ENCODE measurements around the gene C2CD2. TPM values are rescaled to one million over a fixed set of nuclear protein-coding genes. Genes with fewer than 3 reads are reported as not detected.

C2CD2 gene
- total RNA-seq, 2 donors from 2014 or later, result 10.4 to 25.4 TPM

- WGBS, 2 donors, result 71 to 90% methylated on average over 25 of the region's 25 CpGs
Observed at GRCh38 chr21:41899426-41900202, 54.2 kb downstream of the C2CD2 start.

GRCh38 chr21:41898998-41899397 lies 54.8 kb downstream of the C2CD2 start:
- H3K27me3 ChIP-seq, result no peaks in the 10 kb centered on the region
- DNase-seq, result no peak
- no peak overlapping the region for H3K27ac ChIP-seq
- ATAC-seq, result no peak
- TF ChIP-seq POLR2A (IDR thresholded peaks at IDR 0.05), result no peak
- no peak for TF ChIP-seq CTCF (IDR thresholded peaks at IDR 0.05)
- no peaks in the 10 kb centered on the region for H3K36me3 ChIP-seq (replicated peaks in 1 of 2; ENCODE audit: insufficient read depth in 1 of 2, low read depth in 2 of 2)
- 92% methylated on average over 10 to 17 of the region's 17 CpGs for WGBS, 2 donors
- intact Hi-C loops (cut with DNase I), result loop anchor here (10.0 kb wide), 1 partner anchor 56 kb away; the partner anchor contains the start of gene C2CD2
- no peaks in the 10 kb centered on the region for H3K9me3 ChIP-seq
- H3K4me3 ChIP-seq, result no peak overlapping the region
- peaks cover 20% of the 10 kb centered on the region for H3K4me1 ChIP-seq

More at GRCh38 chr21:41899426-41900202, 54.2 kb downstream of the C2CD2 start:
- no peak overlapping the region for H3K4me3 ChIP-seq
- H3K4me1 ChIP-seq, result peaks cover 20% of the 10 kb centered on the region
- H3K27ac ChIP-seq, result peak overlapping the region in 3 of 4 donors; percentile 43 to 87 (median 82)
- H3K27me3 ChIP-seq, result no peaks in the 10 kb centered on the region
- TF ChIP-seq CTCF (IDR thresholded peaks at IDR 0.05), result no peak
- no peak for TF ChIP-seq POLR2A (IDR thresholded peaks at IDR 0.05)
- DNase-seq (no peak), ATAC-seq (no peak)
- H3K9me3 ChIP-seq, result no peaks in the 10 kb centered on the region
- H3K36me3 ChIP-seq (replicated peaks in 1 of 2; ENCODE audit: insufficient read depth in 1 of 2, low read depth in 2 of 2), result no peaks in the 10 kb centered on the region
- intact Hi-C loops (cut with DNase I), result loop anchor here (10.0 kb wide), 1 partner anchor 55 kb away; the partner anchor contains the start of gene C2CD2

GRCh38 chr21:41897700-41898099 lies 56.1 kb downstream of the C2CD2 start:
- no peaks in the 10 kb centered on the region for H3K36me3 ChIP-seq (replicated peaks in 1 of 2; ENCODE audit: insufficient read depth in 1 of 2, low read depth in 2 of 2)
- H3K9me3 ChIP-seq, result no peaks in the 10 kb centered on the region
- intact Hi-C loops (cut with DNase I), result loop anchor here (10.0 kb wide), 1 partner anchor 57 kb away; the partner anchor contains the start of gene C2CD2
- WGBS, 2 donors, result 91 to 96% methylated on average over 8 of the region's 8 CpGs
- ATAC-seq (no peak), DNase-seq (no peak)
- H3K4me3 ChIP-seq, result no peak overlapping the region
- peaks cover 18% of the 10 kb centered on the region for H3K4me1 ChIP-seq
- no peak overlapping the region for H3K27ac ChIP-seq
- no peak for TF ChIP-seq CTCF (IDR thresholded peaks at IDR 0.05)
- no peak for TF ChIP-seq POLR2A (IDR thresholded peaks at IDR 0.05)
- H3K27me3 ChIP-seq, result no peaks in the 10 kb centered on the region

- WGBS, 2 donors, result 71 to 78% methylated on average over 11 of the region's 11 CpGs
- Histone ChIP-seq H3K36me3 (replicated peaks in 1 of 2; ENCODE audit: insufficient read depth in 1 of 2, low read depth in 2 of 2) (no peaks in the 10 kb centered on the region), H3K4me1 (peaks cover 13% of the 10 kb centered on the region), H3K27ac (no peak overlapping the region), H3K4me3 (no peak overlapping the region), H3K9me3 (no peaks in the 10 kb centered on the region), H3K27me3 (no peaks in the 10 kb centered on the region)
- TF ChIP-seq CTCF (IDR thresholded peaks at IDR 0.05) (no peak), POLR2A (IDR thresholded peaks at IDR 0.05) (no peak)
- DNase-seq (no peak), ATAC-seq (no peak)
- intact Hi-C loops (cut with DNase I), result loop anchor here (10.0 kb wide), 1 partner anchor 58 kb away; the partner anchor contains the start of gene C2CD2
Observed at GRCh38 chr21:41897047-41897669, 56.7 kb downstream of the C2CD2 start.

All from body of pancreas (tissue), 4 donors.